GM18520 (cell line): Measurements from ENCODE around the gene EEF1AKMT4.

Experiments
- ATAC-seq: cut with Tn5 transposase; IDR thresholded peaks from one replicate; pipeline ENCODE4 v1.9.1; 2021; ENCODE audit not compliant: unreplicated experiment

The EEF1AKMT4 gene

GRCh38 chr3:184235381-184236032, 14.0 kb upstream of the EEF1AKMT4 start:
- ATAC-seq, result no peak

DNA sequence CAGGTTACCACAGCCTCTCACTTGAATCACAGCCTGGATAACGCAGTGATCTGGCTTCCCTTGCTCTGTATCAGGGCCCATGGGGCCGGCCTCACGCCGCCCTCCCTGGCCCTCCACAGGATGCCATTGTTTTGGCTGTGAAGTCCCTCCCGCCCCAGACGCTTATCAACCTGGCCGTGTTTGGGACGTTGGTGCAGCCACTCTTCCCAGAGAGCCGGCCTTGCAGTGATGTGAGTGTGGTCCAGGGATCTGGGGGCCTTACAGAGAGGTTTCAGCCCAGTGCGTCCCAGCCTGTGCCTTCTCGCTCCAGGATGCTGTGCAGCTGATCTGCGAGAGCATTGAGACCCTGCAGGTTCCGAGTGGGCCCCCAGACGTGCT, 13.4 kb upstream of the EEF1AKMT4 start:
- ATAC-seq, result no peak

DNA sequence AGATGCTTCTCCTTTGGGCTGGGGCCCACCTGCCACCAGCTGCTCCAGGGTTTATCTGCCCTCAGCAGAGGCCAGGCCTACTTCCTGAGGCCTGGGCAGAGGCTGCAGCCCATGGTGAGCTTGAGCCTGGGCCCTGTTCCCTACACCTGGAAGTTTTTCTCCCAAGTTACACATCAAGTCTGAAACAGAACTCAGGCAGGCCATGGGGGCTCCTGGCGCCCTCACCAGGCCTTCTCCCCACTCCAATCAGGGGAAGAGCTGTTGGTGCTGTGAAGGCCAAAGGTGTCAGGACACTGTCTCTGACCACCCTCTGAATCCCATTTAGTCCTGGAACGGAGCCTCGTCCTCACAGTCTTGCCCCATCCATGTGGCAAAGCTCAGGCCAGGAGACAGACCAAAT, 12.8 kb upstream of the EEF1AKMT4 start:
- no peak for ATAC-seq

GRCh38 chr3:184237211-184237610, 12.3 kb upstream of the EEF1AKMT4 start:
- no peak for ATAC-seq

DNA sequence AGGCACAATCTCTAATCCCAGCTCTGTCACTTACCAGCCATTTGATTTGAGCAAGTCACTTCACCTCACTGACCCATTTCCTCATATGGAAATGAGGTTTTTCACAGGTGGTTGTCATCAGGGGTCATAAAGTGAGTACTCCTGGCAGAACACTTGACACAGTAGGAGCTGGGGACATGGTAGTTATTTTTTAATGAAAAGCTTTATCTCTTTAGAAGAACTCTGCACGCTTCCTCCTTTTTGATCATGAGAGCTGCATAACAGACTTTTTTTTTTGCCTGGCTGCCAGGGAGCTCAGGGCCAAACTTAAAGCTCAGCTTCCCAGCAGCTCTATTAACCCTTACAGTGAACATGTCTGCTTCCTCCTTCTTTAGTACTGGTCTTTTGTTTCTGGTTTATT, 11.7 kb upstream of the EEF1AKMT4 start:
- no peak for ATAC-seq

DNA sequence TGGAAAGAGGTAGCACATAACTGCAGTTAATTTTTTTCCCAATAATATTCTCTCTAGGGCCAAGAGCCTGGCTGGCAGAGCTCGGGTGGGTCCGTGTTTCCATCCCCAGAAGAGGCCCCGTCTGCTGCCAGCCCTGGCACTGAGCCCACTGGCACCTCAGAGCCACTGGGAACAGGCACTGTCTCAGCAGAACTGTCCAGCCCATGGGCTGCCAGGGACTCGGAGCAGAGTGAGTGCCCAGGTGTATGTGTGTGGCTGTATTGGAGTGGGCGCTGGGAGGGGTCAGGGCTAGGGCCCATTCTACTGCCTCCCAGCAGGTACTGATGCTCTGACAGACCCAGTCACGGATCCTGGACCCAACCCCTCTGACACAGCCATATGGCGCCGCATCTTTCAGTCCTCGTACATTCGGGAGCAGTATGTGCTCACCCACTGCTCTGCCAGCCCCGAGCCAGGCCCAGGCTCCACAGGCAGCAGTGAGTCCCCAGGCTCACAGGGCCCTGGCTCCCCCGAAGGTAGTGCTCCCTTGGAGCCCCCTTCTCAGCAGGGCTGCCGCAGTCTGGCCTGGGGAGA, 11.1 kb upstream of the EEF1AKMT4 start:
- ATAC-seq, result no peak

DNA sequence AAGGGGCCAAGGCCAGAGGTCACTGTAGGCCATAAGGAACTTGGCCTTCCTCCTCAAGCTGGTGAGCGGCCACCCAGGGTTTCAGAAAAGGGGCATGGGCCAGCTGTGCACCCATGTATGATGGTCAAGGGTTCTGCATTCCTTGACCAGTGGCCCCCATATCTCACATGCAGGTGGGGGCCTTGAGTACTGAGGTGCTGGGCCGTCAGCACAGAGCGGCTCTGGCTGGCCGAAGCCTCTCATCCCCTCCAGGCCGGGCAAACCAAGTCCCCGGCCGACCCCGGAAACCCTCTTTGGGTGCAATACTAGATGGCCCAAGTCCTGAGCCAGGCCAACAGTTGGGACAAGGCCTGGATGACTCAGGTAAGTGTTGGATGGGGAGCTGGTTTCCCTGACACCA, 10.3 kb upstream of the EEF1AKMT4 start:
- no peak for ATAC-seq

DNA sequence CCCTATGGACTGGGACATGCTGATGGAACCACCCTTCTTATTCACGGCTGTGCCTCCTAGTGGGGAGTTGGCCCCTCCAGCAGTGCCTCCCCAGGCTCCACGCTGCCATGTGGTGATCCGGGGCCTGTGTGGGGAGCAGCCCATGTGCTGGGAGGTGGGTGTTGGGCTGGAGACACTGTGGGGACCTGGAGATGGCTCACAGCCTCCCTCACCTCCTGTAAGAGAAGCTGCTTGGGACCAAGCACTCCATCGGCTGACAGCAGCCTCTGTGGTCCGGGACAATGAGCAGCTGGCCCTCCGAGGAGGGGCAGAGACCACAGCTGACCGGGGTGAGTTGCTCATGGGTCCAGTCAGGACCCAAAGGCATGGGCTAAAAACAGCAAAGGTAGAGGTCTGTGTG, 9.8 kb upstream of the EEF1AKMT4 start:
- ATAC-seq, result no peak

GRCh38 chr3:184240384-184241140, 8.9 kb upstream of the EEF1AKMT4 start:
- ATAC-seq, result no peak

- no peak for ATAC-seq
Observed at GRCh38 chr3:184241141-184241446, 8.4 kb upstream of the EEF1AKMT4 start.

GRCh38 chr3:184241447-184242296, 7.8 kb upstream of the EEF1AKMT4 start:
- no peak for ATAC-seq

DNA sequence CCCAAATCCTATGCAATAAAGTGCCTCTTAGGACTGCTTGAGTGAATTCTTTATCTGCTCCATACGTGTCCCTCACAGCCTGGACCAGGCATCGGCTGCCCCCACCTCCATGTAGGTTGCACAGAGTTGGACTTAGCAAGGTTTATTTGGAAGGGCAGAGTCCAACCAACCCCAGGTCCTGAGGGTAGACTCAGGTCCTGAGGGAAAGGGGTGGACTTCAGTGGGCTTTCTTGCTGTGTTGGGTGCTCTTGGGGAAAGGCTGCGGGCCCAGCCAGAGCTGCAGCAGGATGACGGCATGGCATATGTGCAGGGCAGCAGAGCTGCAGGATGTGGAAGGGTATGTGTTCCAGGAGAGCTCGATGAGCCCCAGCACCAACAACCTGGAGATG, 7.2 kb upstream of the EEF1AKMT4 start:
- no peak for ATAC-seq

- peak; percentile 41 for ATAC-seq
Observed at GRCh38 chr3:184248454-184249411, 739 bp upstream of the EEF1AKMT4 start, which contains the start of gene ALG3. Gene ALG3, minus strand, starts transcription at chr3:184248962. Its CDS starts 22 bp downstream, at chr3:184248940.

- ATAC-seq, result peak; percentile 58
Observed at GRCh38 chr3:184250167-184250828, 826 bp downstream of the EEF1AKMT4 start.

DNA sequence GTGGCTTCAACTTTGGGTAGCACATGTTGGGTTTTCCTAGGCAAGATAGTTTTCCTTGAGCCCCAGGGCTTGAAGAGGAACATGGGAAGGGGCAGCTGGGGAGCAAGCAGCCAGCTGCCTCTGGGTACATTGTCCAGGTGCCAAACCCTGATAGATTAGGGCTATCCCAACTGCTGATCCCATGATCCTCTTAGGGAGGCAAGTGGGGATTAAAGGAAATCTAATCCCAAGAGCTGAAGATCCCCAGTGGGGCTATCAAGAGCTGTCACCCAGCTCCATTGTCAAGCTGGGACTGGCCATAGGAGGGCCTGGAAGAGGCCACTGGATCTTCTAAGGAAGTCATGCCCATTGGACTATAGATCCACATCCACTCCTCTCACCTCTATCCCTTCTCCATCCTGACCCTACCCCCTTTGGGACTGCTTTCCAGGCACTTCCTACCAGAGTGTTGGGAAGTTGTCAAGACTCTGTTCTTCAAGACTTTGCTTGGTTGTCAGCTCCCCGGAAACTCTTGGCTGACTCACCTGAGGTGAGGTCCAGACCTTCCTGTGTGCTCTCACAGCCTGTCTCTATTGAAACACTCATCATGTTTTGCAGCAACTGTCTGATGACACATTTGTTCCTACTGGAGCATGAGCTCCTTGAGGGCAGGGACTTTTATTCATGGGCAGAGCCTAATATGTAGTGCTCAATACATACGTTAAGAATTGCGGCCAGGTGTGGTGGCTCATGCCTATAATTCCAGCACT, 6.0 kb downstream of the EEF1AKMT4 start:
- no peak for ATAC-seq

DNA sequence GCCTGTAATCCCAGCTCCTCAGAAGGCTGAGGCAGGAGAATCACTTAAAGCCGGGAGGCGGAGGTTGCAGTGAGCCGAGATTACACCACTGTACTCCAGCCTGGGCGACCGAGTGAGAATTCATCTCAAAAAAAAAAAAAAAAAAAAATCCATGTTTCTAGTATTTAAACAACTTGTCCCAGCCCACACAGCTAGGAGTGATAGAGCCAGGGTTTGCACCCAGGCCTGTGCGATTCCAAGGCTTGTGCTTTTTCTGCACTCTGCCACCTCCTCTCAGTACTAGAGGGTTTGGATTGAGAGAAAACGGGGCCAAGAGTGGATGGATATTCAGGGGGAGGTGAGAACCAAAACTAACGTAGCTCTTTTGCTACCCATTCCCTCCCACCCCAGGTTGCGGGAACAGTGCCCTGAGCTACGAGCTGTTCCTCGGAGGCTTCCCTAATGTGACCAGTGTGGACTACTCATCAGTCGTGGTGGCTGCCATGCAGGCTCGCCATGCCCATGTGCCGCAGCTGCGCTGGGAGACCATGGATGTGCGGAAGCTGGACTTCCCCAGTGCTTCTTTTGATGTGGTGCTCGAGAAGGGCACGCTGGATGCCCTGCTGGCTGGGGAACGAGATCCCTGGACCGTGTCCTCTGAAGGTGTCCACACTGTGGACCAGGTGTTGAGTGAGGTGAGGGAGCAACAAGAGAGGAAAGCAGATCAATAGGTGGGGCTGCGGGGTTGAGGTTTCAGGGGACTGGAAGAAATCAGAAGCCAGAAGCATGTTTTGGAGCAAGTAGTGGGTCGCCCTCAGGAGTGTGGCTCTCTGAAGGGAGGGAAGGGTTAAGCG, 7.8 kb downstream of the EEF1AKMT4 start:
- ATAC-seq, result no peak

DNA sequence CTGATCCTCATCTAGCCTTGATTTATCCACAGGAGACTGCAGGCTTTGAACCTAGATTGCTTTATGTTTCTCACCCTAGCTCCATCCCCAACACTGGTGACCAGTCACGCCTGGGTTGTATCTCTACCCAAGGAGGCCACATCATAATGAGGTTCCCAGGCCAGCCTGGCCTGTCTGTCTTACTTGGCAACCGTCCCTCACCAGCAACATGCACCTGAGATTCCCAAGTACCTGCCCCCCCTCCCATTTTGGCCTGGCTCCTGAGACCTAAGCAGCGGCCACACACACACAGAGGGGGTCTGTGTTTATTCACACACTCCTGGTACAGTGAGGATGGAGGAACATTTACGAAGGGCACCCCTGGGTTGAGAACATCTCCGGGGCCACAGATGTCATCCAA, 9.5 kb downstream of the EEF1AKMT4 start:
- no peak for ATAC-seq

DNA sequence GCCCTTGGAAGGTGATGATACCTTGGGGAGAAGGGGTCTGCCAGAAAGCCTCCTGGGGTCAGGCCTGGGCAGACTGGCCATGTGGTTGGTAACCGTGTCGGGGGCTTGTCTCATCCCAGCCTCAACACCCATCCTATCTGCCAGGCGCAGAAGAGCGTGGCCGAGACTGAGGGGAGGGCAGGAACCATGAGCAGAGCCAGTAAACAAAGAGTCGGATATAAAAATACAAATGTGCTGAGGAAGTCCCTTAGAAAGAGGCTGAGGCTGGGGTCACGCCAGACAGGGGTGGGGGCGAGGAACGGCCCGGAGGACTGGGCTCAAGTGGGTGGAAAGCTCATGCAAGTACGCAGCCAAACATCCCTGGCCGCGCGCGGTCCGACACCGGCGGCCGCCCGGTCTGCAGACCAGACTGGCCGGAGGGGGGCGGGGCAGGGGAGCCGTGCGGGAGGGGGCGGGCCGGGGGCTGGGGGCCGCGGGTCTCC, 10.0 kb downstream of the EEF1AKMT4 start:
- no peak for ATAC-seq
